ENCODE data around the gene CCL3. TPM values are rescaled to one million over a fixed set of nuclear protein-coding genes. Genes with fewer than 3 reads are reported as not detected.
"Not testable (repeated sequence)": the region's sequence is repeated elsewhere in the genome, so short reads cannot be mapped to it uniquely, and the experiment has no call there.

CCL3 gene
- total RNA-seq, 3 donors from 2014 or later = 341 to 1,810 (median 1,594) TPM

DNA sequence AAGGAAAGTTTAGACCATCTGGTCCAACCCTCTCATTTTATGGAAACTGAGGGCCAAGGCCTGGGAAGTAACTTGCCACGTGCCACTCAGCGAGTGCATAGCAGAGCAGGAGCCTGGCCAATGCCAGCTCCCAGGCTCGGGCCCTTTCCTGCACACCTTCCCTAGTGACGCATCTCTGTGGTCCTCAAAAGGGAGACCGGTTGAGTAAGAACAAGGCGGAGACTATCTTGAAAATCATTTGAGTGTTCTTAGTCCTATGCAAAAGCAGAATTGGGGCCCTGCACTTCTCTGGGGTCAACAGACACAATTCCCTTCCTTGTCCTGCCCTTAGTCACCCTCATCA is 16.5 kb upstream of the CCL3 start:
- Mint-ChIP-seq H3K36me3 (ENCODE audit: insufficient read depth) (peaks cover 6% of the 10 kb centered on the region), H3K4me1 (ENCODE audit: low read depth) (peaks cover 31% of the 10 kb centered on the region), H3K4me3 (no peak overlapping the region), H3K27me3 (ENCODE audit: low read depth) (peaks cover 17% of the 10 kb centered on the region), H3K9me3 (no peaks in the 10 kb centered on the region)
- DNase-seq = no peak
- no peak for ATAC-seq

DNA sequence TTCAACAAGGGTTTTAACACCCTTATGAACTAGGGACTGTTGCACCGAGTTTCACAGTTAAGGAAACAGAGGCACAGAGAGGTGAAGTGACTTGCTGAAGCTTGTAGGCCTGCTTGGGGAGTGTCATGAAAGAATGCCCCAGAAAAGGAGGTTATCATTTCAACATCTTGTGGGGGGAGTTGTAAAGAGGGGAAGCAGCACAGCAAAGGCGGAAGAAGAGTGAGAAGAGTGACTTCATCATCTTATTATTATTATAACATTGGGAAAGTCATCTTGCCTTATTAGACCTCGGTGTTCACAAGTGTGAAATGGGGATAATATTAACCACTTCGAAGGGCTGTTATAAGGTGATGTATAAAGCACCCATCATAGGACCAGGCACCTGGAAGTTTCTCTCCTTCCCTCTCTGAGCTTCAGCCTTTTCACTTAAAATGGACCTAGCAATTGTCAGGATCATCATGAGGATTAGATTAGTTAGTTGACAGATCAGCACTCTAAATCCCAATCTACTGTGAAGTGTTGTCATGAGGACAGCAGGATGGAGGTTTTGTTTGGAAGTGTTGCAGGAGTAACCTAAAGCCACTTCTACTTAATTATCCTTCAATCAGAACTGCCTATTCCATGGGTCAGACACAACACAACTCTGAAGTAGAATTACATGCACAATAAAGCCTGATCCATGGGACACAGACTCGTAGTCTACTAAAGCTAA is 16.0 kb upstream of the CCL3 start:
- Mint-ChIP-seq H3K4me1 (ENCODE audit: low read depth) (peaks cover 31% of the 10 kb centered on the region), H3K36me3 (ENCODE audit: insufficient read depth) (peaks cover 6% of the 10 kb centered on the region), H3K9me3 (no peaks in the 10 kb centered on the region), H3K27me3 (ENCODE audit: low read depth) (peaks cover 17% of the 10 kb centered on the region), H3K4me3 (peak overlapping the region; percentile 90)
- DNase-seq = no peak
- no peak for ATAC-seq

DNA sequence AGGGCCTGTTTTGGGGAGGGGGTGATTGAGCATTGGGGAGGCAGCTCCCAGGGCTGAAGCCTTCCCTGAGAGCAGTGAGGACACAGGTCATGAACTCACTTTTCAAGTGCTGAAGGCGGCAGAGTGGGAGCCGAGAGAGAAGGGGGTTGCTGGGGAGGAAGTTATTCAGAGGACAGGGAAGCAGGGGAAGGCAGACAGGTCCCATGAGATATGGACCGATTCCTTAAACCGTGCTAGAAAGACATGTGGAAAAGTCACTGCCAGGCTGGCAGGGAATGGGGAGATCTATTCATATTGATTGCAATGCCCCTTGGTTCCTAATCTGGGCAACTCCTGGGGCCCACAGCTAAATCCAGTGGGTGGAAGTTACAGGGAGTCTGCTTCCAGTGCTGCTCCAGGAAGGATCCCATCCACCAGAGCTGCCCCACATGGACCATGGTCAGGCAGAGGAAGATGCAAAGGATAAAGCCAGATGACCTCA is 14.8 kb upstream of the CCL3 start:
- no peaks in the 10 kb centered on the region for H3K9me3 Mint-ChIP-seq
- ATAC-seq (no peak), DNase-seq (no peak)
- peaks cover 19% of the 10 kb centered on the region for H3K27me3 Mint-ChIP-seq (ENCODE audit: low read depth)
- H3K36me3 Mint-ChIP-seq (ENCODE audit: insufficient read depth) = peaks cover 6% of the 10 kb centered on the region
- H3K4me1 Mint-ChIP-seq (ENCODE audit: low read depth) = peaks cover 35% of the 10 kb centered on the region
- peak overlapping the region; percentile 90 for H3K4me3 Mint-ChIP-seq

GRCh38 chr17:36104246-36104645 is 14.3 kb upstream of the CCL3 start:
- peak overlapping the region; percentile 90 for H3K4me3 Mint-ChIP-seq
- ATAC-seq; H3K36me3 Mint-ChIP-seq (ENCODE audit: insufficient read depth); H3K9me3 Mint-ChIP-seq; DNase-seq: not testable (repeated sequence)
- peaks cover 39% of the 10 kb centered on the region for H3K4me1 Mint-ChIP-seq (ENCODE audit: low read depth)
- peaks cover 16% of the 10 kb centered on the region for H3K27me3 Mint-ChIP-seq (ENCODE audit: low read depth)

GRCh38 chr17:36103401-36103975 is 13.5 kb upstream of the CCL3 start, which contains the start of gene CCL4:
CCL4 (plus strand) TSS chr17:36103827; CDS start chr17:36103906, 79 bp downstream.
- H3K27me3 Mint-ChIP-seq (ENCODE audit: low read depth) = peaks cover 19% of the 10 kb centered on the region
- DNase-seq (peak; percentile 13), ATAC-seq (peak; percentile 53 to 67)
- not testable (repeated sequence) for H3K36me3 Mint-ChIP-seq (ENCODE audit: insufficient read depth); H3K9me3 Mint-ChIP-seq
- H3K4me1 Mint-ChIP-seq (ENCODE audit: low read depth) = peaks cover 43% of the 10 kb centered on the region
- H3K4me3 Mint-ChIP-seq = peak within 1 kb of the TSS; percentile 90

DNA sequence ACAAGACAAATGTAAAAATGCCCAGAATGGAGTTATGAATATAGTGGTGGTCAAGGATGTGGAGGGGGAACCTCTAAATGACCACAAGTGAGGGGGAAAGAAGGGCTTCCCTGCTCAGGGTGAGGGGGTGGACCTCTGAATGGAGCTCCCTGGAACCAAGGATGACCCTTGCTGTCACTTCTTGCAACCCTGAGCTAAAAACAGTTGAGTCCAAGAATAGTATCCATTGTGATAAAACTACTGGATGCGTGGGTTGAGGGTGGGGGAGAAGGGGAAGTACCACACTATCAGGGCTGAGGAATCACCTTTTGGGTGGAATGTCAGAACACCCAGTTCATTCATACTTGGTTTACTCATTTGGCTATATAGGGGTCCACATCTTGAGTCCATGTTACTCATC is 9.1 kb upstream of the CCL3 start:
- not testable (repeated sequence) for H3K27me3 Mint-ChIP-seq (ENCODE audit: low read depth); H3K9me3 Mint-ChIP-seq; DNase-seq; H3K36me3 Mint-ChIP-seq (ENCODE audit: insufficient read depth); ATAC-seq; H3K4me3 Mint-ChIP-seq
- H3K4me1 Mint-ChIP-seq (ENCODE audit: low read depth) = peaks cover 38% of the 10 kb centered on the region

GRCh38 chr17:36095992-36096391 is 6.0 kb upstream of the CCL3 start:
- H3K9me3 Mint-ChIP-seq = no peaks in the 10 kb centered on the region
- H3K4me1 Mint-ChIP-seq (ENCODE audit: low read depth) = peaks cover 47% of the 10 kb centered on the region
- H3K27me3 Mint-ChIP-seq (ENCODE audit: low read depth) = peaks cover 15% of the 10 kb centered on the region
- H3K4me3 Mint-ChIP-seq = no peak overlapping the region
- no peaks in the 10 kb centered on the region for H3K36me3 Mint-ChIP-seq (ENCODE audit: insufficient read depth)
- no peak for ATAC-seq
- no peak for DNase-seq

GRCh38 chr17:36094746-36095145 is 4.8 kb upstream of the CCL3 start:
- DNase-seq (no peak), ATAC-seq (no peak)
- Mint-ChIP-seq H3K9me3 (no peaks in the 10 kb centered on the region), H3K27me3 (ENCODE audit: low read depth) (peaks cover 12% of the 10 kb centered on the region), H3K4me3 (no peak overlapping the region), H3K4me1 (ENCODE audit: low read depth) (peaks cover 53% of the 10 kb centered on the region), H3K36me3 (ENCODE audit: insufficient read depth) (no peaks in the 10 kb centered on the region)

GRCh38 chr17:36094232-36094631 is 4.3 kb upstream of the CCL3 start:
- ATAC-seq (no peak), DNase-seq (no peak)
- no peak overlapping the region for H3K4me3 Mint-ChIP-seq
- H3K9me3 Mint-ChIP-seq = no peaks in the 10 kb centered on the region
- H3K4me1 Mint-ChIP-seq (ENCODE audit: low read depth) = peaks cover 53% of the 10 kb centered on the region
- no peaks in the 10 kb centered on the region for H3K36me3 Mint-ChIP-seq (ENCODE audit: insufficient read depth)
- H3K27me3 Mint-ChIP-seq (ENCODE audit: low read depth) = peaks cover 12% of the 10 kb centered on the region

DNA sequence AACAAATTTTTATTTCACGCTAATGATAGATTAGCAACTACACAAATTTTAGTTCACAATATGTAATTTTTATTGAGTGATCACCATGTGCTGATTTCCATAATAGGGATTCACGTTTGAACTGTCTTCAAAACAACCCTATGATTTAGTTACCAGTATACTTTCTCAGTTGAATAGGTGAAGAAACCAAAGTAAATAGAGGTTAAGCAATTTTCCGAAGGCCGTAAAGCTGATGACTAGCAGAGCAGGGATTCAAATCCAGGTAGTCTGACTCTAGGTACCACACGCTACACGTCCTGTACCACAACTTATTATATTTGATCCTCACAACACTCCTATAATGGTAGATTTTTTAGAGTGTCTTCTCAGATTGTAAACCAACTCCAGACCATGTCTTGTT is 2.8 kb upstream of the CCL3 start:
- not testable (repeated sequence) for H3K27me3 Mint-ChIP-seq (ENCODE audit: low read depth); H3K9me3 Mint-ChIP-seq; DNase-seq; ATAC-seq; H3K4me3 Mint-ChIP-seq; H3K36me3 Mint-ChIP-seq (ENCODE audit: insufficient read depth)
- H3K4me1 Mint-ChIP-seq (ENCODE audit: low read depth) = peaks cover 57% of the 10 kb centered on the region

DNA sequence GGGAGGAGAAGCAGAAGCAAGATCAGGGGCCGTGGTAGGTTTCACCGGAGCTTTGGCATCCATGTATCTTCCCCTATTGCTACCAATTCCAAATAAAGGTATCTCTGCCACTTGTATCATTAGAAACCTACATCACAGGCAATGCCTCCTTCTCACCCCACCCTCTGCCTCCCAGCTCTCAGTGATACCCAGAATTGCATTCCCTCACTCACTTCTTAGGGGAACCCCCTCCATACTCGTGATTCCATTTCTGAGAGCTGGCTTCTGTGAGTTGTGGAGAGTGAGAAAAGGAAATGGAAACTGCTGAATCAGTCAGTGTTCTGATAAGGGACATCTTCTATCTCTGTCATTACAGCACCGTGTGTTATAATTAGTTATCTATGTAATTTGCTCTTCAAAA is 2.3 kb upstream of the CCL3 start:
- Mint-ChIP-seq H3K4me3 (no peak overlapping the region), H3K4me1 (ENCODE audit: low read depth) (peaks cover 57% of the 10 kb centered on the region), H3K27me3 (ENCODE audit: low read depth) (peaks cover 6% of the 10 kb centered on the region), H3K36me3 (ENCODE audit: insufficient read depth) (peaks cover 4% of the 10 kb centered on the region), H3K9me3 (no peaks in the 10 kb centered on the region)
- no peak for DNase-seq
- ATAC-seq = peak; percentile 58 to 66

GRCh38 chr17:36089339-36089865 is 541 bp downstream of the CCL3 start:
- Mint-ChIP-seq H3K4me1 (ENCODE audit: low read depth) (peaks cover 55% of the 10 kb centered on the region), H3K9me3 (no peaks in the 10 kb centered on the region), H3K4me3 (peak overlapping the region; percentile 75), H3K36me3 (ENCODE audit: insufficient read depth) (peaks cover 4% of the 10 kb centered on the region), H3K27me3 (ENCODE audit: low read depth) (peaks cover 6% of the 10 kb centered on the region)
- no peak for DNase-seq
- no peak for ATAC-seq

GRCh38 chr17:36088670-36089338 is 1.1 kb downstream of the CCL3 start:
- H3K4me1 Mint-ChIP-seq (ENCODE audit: low read depth) = peaks cover 59% of the 10 kb centered on the region
- ATAC-seq (no peak), DNase-seq (no peak)
- peaks cover 4% of the 10 kb centered on the region for H3K36me3 Mint-ChIP-seq (ENCODE audit: insufficient read depth)
- no peaks in the 10 kb centered on the region for H3K9me3 Mint-ChIP-seq
- peaks cover 6% of the 10 kb centered on the region for H3K27me3 Mint-ChIP-seq (ENCODE audit: low read depth)
- H3K4me3 Mint-ChIP-seq = peak overlapping the region; percentile 75

- H3K36me3 Mint-ChIP-seq (ENCODE audit: insufficient read depth); H3K27me3 Mint-ChIP-seq (ENCODE audit: low read depth); H3K9me3 Mint-ChIP-seq; ATAC-seq; DNase-seq: not testable (repeated sequence)
- peaks cover 59% of the 10 kb centered on the region for H3K4me1 Mint-ChIP-seq (ENCODE audit: low read depth)
- peak overlapping the region; percentile 75 for H3K4me3 Mint-ChIP-seq
These were observed 1.9 kb downstream of the CCL3 start for GRCh38 chr17:36087897-36088572.
